ENCODE measurements around the gene BRINP1. TPM values are rescaled to one million over a fixed set of nuclear protein-coding genes. Genes with fewer than 3 reads are reported as not detected.

The BRINP1 gene
- total RNA-seq, 1 experiment from 2014 or later, result not detected

- Mint-ChIP-seq H3K4me1 (ENCODE audit: insufficient read depth, unreplicated experiment) (no peaks in the 10 kb centered on the region), H3K9me3 (ENCODE audit: unreplicated experiment) (peaks cover 8% of the 10 kb centered on the region), H3K36me3 (ENCODE audit: insufficient read depth, unreplicated experiment) (peaks cover 5% of the 10 kb centered on the region), H3K27ac (ENCODE audit: low read depth, unreplicated experiment) (no peak overlapping the region), H3K27me3 (ENCODE audit: insufficient read depth, unreplicated experiment) (peaks cover 16% of the 10 kb centered on the region), H3K4me3 (ENCODE audit: unreplicated experiment) (peak overlapping the region; percentile 34)
- ChIA-PET POLR2A (no interaction called here), CTCF (no interaction called here)
- no peak for DNase-seq (ENCODE audit: unreplicated experiment)
- intact Hi-C loops (cut with micrococcal nuclease), result no loop called here
- TF ChIP-seq, protein P1, sequence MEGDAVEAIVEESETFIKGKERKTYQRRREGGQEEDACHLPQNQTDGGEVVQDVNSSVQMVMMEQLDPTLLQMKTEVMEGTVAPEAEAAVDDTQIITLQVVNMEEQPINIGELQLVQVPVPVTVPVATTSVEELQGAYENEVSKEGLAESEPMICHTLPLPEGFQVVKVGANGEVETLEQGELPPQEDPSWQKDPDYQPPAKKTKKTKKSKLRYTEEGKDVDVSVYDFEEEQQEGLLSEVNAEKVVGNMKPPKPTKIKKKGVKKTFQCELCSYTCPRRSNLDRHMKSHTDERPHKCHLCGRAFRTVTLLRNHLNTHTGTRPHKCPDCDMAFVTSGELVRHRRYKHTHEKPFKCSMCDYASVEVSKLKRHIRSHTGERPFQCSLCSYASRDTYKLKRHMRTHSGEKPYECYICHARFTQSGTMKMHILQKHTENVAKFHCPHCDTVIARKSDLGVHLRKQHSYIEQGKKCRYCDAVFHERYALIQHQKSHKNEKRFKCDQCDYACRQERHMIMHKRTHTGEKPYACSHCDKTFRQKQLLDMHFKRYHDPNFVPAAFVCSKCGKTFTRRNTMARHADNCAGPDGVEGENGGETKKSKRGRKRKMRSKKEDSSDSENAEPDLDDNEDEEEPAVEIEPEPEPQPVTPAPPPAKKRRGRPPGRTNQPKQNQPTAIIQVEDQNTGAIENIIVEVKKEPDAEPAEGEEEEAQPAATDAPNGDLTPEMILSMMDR (IDR thresholded peaks at IDR 0.05; ENCODE audit: unreplicated experiment), result no peak
- no TSS peak for BruUV-seq (replicated peaks)
Measured at GRCh38 chr9:119368179-119368578, 1.1 kb downstream of the BRINP1 start.

DNA sequence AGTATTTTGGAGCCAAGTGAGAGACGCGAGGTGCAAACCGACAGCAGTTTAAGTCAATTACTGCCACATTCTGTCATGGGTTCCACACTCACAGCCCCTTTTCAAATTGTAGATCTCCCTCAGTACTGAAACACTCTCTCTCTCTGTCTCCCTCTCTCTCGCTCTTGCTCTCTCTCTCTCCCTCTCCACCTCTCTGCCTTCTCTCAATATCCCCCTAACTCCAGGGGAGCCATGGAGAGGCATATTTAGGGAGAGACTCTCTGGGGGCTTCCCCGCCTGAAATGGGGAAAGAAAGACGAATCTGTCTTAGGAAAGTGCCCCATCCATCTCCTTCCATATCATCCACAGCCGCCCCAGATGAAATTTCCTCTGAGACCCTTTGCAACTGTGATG lies 1.6 kb downstream of the BRINP1 start:
- ChIA-PET CTCF (no interaction called here), POLR2A (no interaction called here)
- intact Hi-C loops (cut with micrococcal nuclease), result no loop called here
- Mint-ChIP-seq H3K36me3 (ENCODE audit: insufficient read depth, unreplicated experiment) (peaks cover 5% of the 10 kb centered on the region), H3K4me1 (ENCODE audit: insufficient read depth, unreplicated experiment) (no peaks in the 10 kb centered on the region), H3K27me3 (ENCODE audit: insufficient read depth, unreplicated experiment) (peaks cover 16% of the 10 kb centered on the region), H3K9me3 (ENCODE audit: unreplicated experiment) (peaks cover 8% of the 10 kb centered on the region), H3K4me3 (ENCODE audit: unreplicated experiment) (no peak overlapping the region), H3K27ac (ENCODE audit: low read depth, unreplicated experiment) (no peak overlapping the region)
- no TSS peak for BruUV-seq (replicated peaks)
- TF ChIP-seq, protein P1 (IDR thresholded peaks at IDR 0.05; ENCODE audit: unreplicated experiment), result no peak
- DNase-seq (ENCODE audit: unreplicated experiment), result no peak

GRCh38 chr9:119366909-119367682 lies 2.1 kb downstream of the BRINP1 start:
- Mint-ChIP-seq H3K4me1 (ENCODE audit: insufficient read depth, unreplicated experiment) (no peaks in the 10 kb centered on the region), H3K27ac (ENCODE audit: low read depth, unreplicated experiment) (no peak overlapping the region), H3K27me3 (ENCODE audit: insufficient read depth, unreplicated experiment) (peaks cover 16% of the 10 kb centered on the region), H3K4me3 (ENCODE audit: unreplicated experiment) (no peak overlapping the region), H3K36me3 (ENCODE audit: insufficient read depth, unreplicated experiment) (peaks cover 5% of the 10 kb centered on the region), H3K9me3 (ENCODE audit: unreplicated experiment) (peaks cover 8% of the 10 kb centered on the region)
- TF ChIP-seq, protein P1 (IDR thresholded peaks at IDR 0.05; ENCODE audit: unreplicated experiment), result no peak
- BruUV-seq (replicated peaks), result no TSS peak
- intact Hi-C loops (cut with micrococcal nuclease), result no loop called here
- CTCF ChIA-PET, result interaction anchor here (0.8 kb wide), 1 partner anchor 1197 kb away, joined by 5 read pairs; no protein-coding TSS in a partner anchor
- POLR2A ChIA-PET, result no interaction called here
- no peak for DNase-seq (ENCODE audit: unreplicated experiment)

DNA sequence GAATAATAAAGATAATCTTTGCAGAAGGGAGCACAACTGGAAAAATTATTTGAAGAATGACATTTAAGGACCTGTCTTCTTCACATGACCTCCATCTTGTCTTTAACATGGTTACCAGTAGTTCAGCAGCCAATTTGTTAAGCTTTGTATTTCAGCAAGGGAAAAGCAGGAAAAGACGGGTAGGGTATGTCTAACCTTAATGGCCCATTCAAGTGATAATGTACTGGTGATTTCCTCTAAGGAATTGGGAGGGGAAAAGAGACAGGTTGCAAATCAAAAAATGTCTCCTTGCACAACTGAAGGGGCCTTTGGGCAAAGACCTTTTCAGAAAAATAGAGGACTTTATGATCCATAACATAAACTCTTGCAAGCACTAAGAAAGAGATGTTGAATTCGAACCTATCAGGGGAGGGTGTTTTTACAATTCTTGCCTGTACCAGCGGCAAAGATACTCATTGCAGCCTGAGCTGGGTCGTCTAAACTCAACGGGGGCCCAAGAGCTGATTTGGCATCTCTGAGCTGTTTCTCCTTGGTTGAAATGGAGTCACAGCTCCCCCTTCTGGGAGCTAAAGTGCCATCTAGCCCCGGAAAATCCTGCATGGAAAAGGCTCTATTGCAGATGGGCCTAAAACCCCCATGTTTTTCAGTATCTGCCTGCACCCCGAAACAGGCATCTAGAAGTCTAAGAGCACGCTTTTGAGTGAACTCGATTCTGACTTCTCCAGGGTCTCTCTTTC lies 3.8 kb downstream of the BRINP1 start:
- TF ChIP-seq, protein P1 (IDR thresholded peaks at IDR 0.05; ENCODE audit: unreplicated experiment), result peak; percentile 57
- Mint-ChIP-seq H3K36me3 (ENCODE audit: insufficient read depth, unreplicated experiment) (peaks cover 5% of the 10 kb centered on the region), H3K4me1 (ENCODE audit: insufficient read depth, unreplicated experiment) (no peaks in the 10 kb centered on the region), H3K27me3 (ENCODE audit: insufficient read depth, unreplicated experiment) (peaks cover 16% of the 10 kb centered on the region), H3K4me3 (ENCODE audit: unreplicated experiment) (no peak overlapping the region), H3K9me3 (ENCODE audit: unreplicated experiment) (peaks cover 14% of the 10 kb centered on the region), H3K27ac (ENCODE audit: low read depth, unreplicated experiment) (no peak overlapping the region)
- no TSS peak for BruUV-seq (replicated peaks)
- peak; percentile 53 for DNase-seq (ENCODE audit: unreplicated experiment)
- ChIA-PET POLR2A (interaction anchor here (0.8 kb wide), 1 partner anchor 30 kb away, joined by 3 read pairs; no protein-coding TSS in a partner anchor), CTCF (interaction anchor here (0.6 to 2.1 kb wide), 12 partner anchors 10 to 1195 kb away, joined by 3 to 17 read pairs (median 4); no protein-coding TSS in a partner anchor)
- intact Hi-C loops (cut with micrococcal nuclease), result loop anchor here (1.0 to 2.0 kb wide), 2 partner anchors 770 to 843 kb away; no protein-coding TSS in a partner anchor
